Suprapubic skin (tissue), 4 donors: ENCODE measurements around the gene TMEM232. TPM values are rescaled to one million over a fixed set of nuclear protein-coding genes. Genes with fewer than 3 reads are reported as not detected.
"Not testable (repeated sequence)": the region's sequence is repeated elsewhere in the genome, so short reads cannot be mapped to it uniquely, and the experiment has no call there.

ENCODE experiments used
- DNase-seq, 2 donors: peaks; one replicate each; pipeline ENCODE4 v3.0.0-alpha.2; 2019; ENCODE audit warnings: low spot score in 2 of 2
- H3K27ac ChIP-seq: fragments of 200-600 bp; sonication (generic); one replicate; pipeline ENCODE4 v1.5.1; 2019
- H3K27me3 ChIP-seq: fragments of 200-600 bp; sonication (generic); one replicate; pipeline ENCODE4 v1.5.1; 2019
- H3K36me3 ChIP-seq: fragments of 200-600 bp; sonication (generic); one replicate; pipeline ENCODE4 v1.5.1; 2019
- H3K4me1 ChIP-seq: fragments of 200-600 bp; sonication (generic); one replicate; pipeline ENCODE4 v1.5.1; 2019
- H3K4me3 ChIP-seq: fragments of 200-600 bp; sonication (generic); one replicate; pipeline ENCODE4 v1.5.1; 2019; ENCODE audit warnings: mild to moderate bottlenecking
- H3K9me3 ChIP-seq: fragments of 200-600 bp; sonication (generic); one replicate; pipeline ENCODE4 v1.5.1; 2019
- CTCF ChIP-seq, 2 donors: fragments of 200-600 bp in 1 of 2; fragments of 450-650 bp in 1 of 2; sonication (generic) in 1 of 2; IDR thresholded peaks; one replicate each; pipeline ENCODE4 v1.5.1; 2016 to 2019; ENCODE audit warnings: antibody characterized with exemption in 2 of 2, mild to moderate bottlenecking in 1 of 2, moderate library complexity in 1 of 2
- EP300 ChIP-seq: sonication (generic); formaldehyde crosslinking; IDR thresholded peaks from one replicate; pipeline ENCODE4 v1.6.1; 2017; ENCODE audit warnings: antibody characterized with exemption
- POLR2A ChIP-seq, 2 donors: fragments of 450-650 bp; IDR thresholded peaks; one replicate each; pipeline ENCODE4 v1.6.1; 2017; ENCODE audit warnings: antibody characterized with exemption in 2 of 2, mild to moderate bottlenecking in 2 of 2, moderate library complexity in 2 of 2
- POLR2AphosphoS5 ChIP-seq, 3 donors: sonication (generic); formaldehyde crosslinking; IDR thresholded peaks; one replicate each; pipeline ENCODE4 v1.6.1; 2017; ENCODE audit warnings: antibody characterized with exemption in 3 of 3
- WGBS: methylation state at CpG from one replicate; pipeline ENCODE4 v1.1.5; 2018; 5-methylcytosine and 5-hydroxymethylcytosine counted together
- total RNA-seq, 4 donors: library from RNA; depleted of rRNA; stranded (reverse); fragments of >200 nt; gene quantifications; one replicate each; pipeline ENCODE4 v1.1.0, GENCODE V29; 2016

The TMEM232 gene
- total RNA-seq, 4 donors from 2014 or later = 0.76 to 1.9 (median 0.98) TPM

GRCh38 chr5:110703481-110703880, 23.0 kb downstream of the TMEM232 start:
- H3K27me3 ChIP-seq = no peaks in the 10 kb centered on the region
- no peak overlapping the region for H3K4me3 ChIP-seq
- 58% methylated on average over 2 of the region's 2 CpGs for WGBS
- H3K27ac ChIP-seq = no peak overlapping the region
- no peak for TF ChIP-seq POLR2A (IDR thresholded peaks at IDR 0.05)
- TF ChIP-seq POLR2AphosphoS5 (IDR thresholded peaks at IDR 0.05) = no peak
- no peak for TF ChIP-seq EP300
- no peak for TF ChIP-seq CTCF (IDR thresholded peaks at IDR 0.05)
- H3K4me1 ChIP-seq = no peaks in the 10 kb centered on the region
- DNase-seq = no peak
- H3K36me3 ChIP-seq = no peaks in the 10 kb centered on the region
- no peaks in the 10 kb centered on the region for H3K9me3 ChIP-seq

GRCh38 chr5:110702704-110703103, 23.8 kb downstream of the TMEM232 start:
- H3K36me3 ChIP-seq = no peaks in the 10 kb centered on the region
- H3K4me3 ChIP-seq = no peak overlapping the region
- no peaks in the 10 kb centered on the region for H3K4me1 ChIP-seq
- no peaks in the 10 kb centered on the region for H3K9me3 ChIP-seq
- TF ChIP-seq POLR2A (IDR thresholded peaks at IDR 0.05) (no peak), EP300 (no peak), POLR2AphosphoS5 (IDR thresholded peaks at IDR 0.05) (no peak)
- H3K27ac ChIP-seq = no peak overlapping the region
- no peaks in the 10 kb centered on the region for H3K27me3 ChIP-seq
- WGBS = 49% methylated on average over 3 of the region's 3 CpGs
- DNase-seq = no peak

GRCh38 chr5:110702300-110702699, 24.2 kb downstream of the TMEM232 start:
- no peak overlapping the region for H3K4me3 ChIP-seq
- H3K36me3 ChIP-seq = no peaks in the 10 kb centered on the region
- TF ChIP-seq CTCF (IDR thresholded peaks at IDR 0.05) (no peak), EP300 (no peak), POLR2A (IDR thresholded peaks at IDR 0.05) (no peak), POLR2AphosphoS5 (IDR thresholded peaks at IDR 0.05) (no peak)
- no peak for DNase-seq
- no peaks in the 10 kb centered on the region for H3K27me3 ChIP-seq
- H3K27ac ChIP-seq = no peak overlapping the region
- H3K9me3 ChIP-seq = no peaks in the 10 kb centered on the region
- 35% methylated on average over 1 of the region's 1 CpG for WGBS
- no peaks in the 10 kb centered on the region for H3K4me1 ChIP-seq

- not testable (repeated sequence) for H3K27ac ChIP-seq, H3K4me1 ChIP-seq, H3K4me3 ChIP-seq, H3K27me3 ChIP-seq, H3K9me3 ChIP-seq, DNase-seq, H3K36me3 ChIP-seq
- 74% methylated on average over 5 of the region's 5 CpGs for WGBS
These were observed 33.8 kb downstream of the TMEM232 start for GRCh38 chr5:110692669-110693068.

- H3K4me3 ChIP-seq, DNase-seq, H3K4me1 ChIP-seq, H3K36me3 ChIP-seq, H3K9me3 ChIP-seq, H3K27ac ChIP-seq, H3K27me3 ChIP-seq: not testable (repeated sequence)
- WGBS = 69% methylated on average over 1 of the region's 1 CpG
These were observed 35.9 kb downstream of the TMEM232 start for GRCh38 chr5:110690587-110690986.

- TF ChIP-seq POLR2AphosphoS5 (IDR thresholded peaks at IDR 0.05) (no peak), EP300 (no peak), CTCF (IDR thresholded peaks at IDR 0.05) (no peak)
- 91% methylated on average over 1 of the region's 1 CpG for WGBS
- Histone ChIP-seq H3K4me1 (no peaks in the 10 kb centered on the region), H3K9me3 (no peaks in the 10 kb centered on the region), H3K4me3 (no peak overlapping the region), H3K36me3 (no peaks in the 10 kb centered on the region), H3K27ac (no peak overlapping the region), H3K27me3 (no peaks in the 10 kb centered on the region)
- no peak for DNase-seq
These were observed 39.0 kb downstream of the TMEM232 start for GRCh38 chr5:110687485-110687884.

GRCh38 chr5:110686270-110686669, 40.2 kb downstream of the TMEM232 start:
- Histone ChIP-seq H3K36me3 (no peaks in the 10 kb centered on the region), H3K4me1 (no peaks in the 10 kb centered on the region), H3K27ac (no peak overlapping the region), H3K4me3 (no peak overlapping the region), H3K27me3 (no peaks in the 10 kb centered on the region), H3K9me3 (no peaks in the 10 kb centered on the region)
- DNase-seq = no peak
- 94% methylated on average over 2 of the region's 2 CpGs for WGBS
- no peak for TF ChIP-seq EP300
- TF ChIP-seq POLR2A (IDR thresholded peaks at IDR 0.05) = no peak
- TF ChIP-seq POLR2AphosphoS5 (IDR thresholded peaks at IDR 0.05) = no peak
- TF ChIP-seq CTCF (IDR thresholded peaks at IDR 0.05) = no peak
